Measurements from ENCODE around the gene EXOC4. TPM values are rescaled to one million over a fixed set of nuclear protein-coding genes. Genes with fewer than 3 reads are reported as not detected.

The EXOC4 gene
- total and polyA plus RNA-seq, 2 donors from 2014 or later, result 22.8 to 78.7 TPM

- Histone ChIP-seq H3K36me3 (ENCODE audit: control insufficient read depth in 2 of 3, insufficient read depth in 3 of 3, low read length in 3 of 3) (no peaks in the 10 kb centered on the region), H3K27ac (ENCODE audit: low read depth in 2 of 2, low read length in 2 of 2) (no peak overlapping the region), H3K9me3 (ENCODE audit: control insufficient read depth in 2 of 3, insufficient read depth in 1 of 3, low read length in 3 of 3) (no peaks in the 10 kb centered on the region), H3K4me1 (ENCODE audit: control insufficient read depth in 2 of 3, insufficient read depth in 2 of 3, low read depth in 1 of 3, low read length in 3 of 3) (no peaks in the 10 kb centered on the region), H3K27me3 (ENCODE audit: control insufficient read depth, insufficient read depth, low read length) (no peaks in the 10 kb centered on the region), H3K4me3 (ENCODE audit: low read length in 3 of 3) (no peak overlapping the region), H3K9ac (ENCODE audit: low read length in 3 of 3) (no peak overlapping the region)
- no peak for TF ChIP-seq CTCF (IDR thresholded peaks at IDR 0.05; ENCODE audit: borderline replicate concordance, extremely low read depth, insufficient read depth)
- intact Hi-C loops (cut with DNase I), result no loop called here
- FAIRE-seq (no peak), DNase-seq (no peak)
Observed at GRCh38 chr7:133873187-133873586, 620.3 kb downstream of the EXOC4 start.

GRCh38 chr7:133873631-133874030, 620.8 kb downstream of the EXOC4 start:
- Histone ChIP-seq H3K27me3 (ENCODE audit: control insufficient read depth, insufficient read depth, low read length) (no peaks in the 10 kb centered on the region), H3K9ac (ENCODE audit: low read length in 3 of 3) (no peak overlapping the region), H3K9me3 (ENCODE audit: control insufficient read depth in 2 of 3, insufficient read depth in 1 of 3, low read length in 3 of 3) (no peaks in the 10 kb centered on the region), H3K4me1 (ENCODE audit: control insufficient read depth in 2 of 3, insufficient read depth in 2 of 3, low read depth in 1 of 3, low read length in 3 of 3) (no peaks in the 10 kb centered on the region), H3K27ac (ENCODE audit: low read depth in 2 of 2, low read length in 2 of 2) (no peak overlapping the region), H3K4me3 (ENCODE audit: low read length in 3 of 3) (no peak overlapping the region), H3K36me3 (ENCODE audit: control insufficient read depth in 2 of 3, insufficient read depth in 3 of 3, low read length in 3 of 3) (no peaks in the 10 kb centered on the region)
- DNase-seq (no peak), FAIRE-seq (no peak)
- intact Hi-C loops (cut with DNase I), result no loop called here
- TF ChIP-seq CTCF (IDR thresholded peaks at IDR 0.05; ENCODE audit: borderline replicate concordance, extremely low read depth, insufficient read depth), result no peak

- H3K4me1 ChIP-seq (ENCODE audit: control insufficient read depth in 2 of 3, insufficient read depth in 2 of 3, low read depth in 1 of 3, low read length in 3 of 3), result no peaks in the 10 kb centered on the region
- no peak overlapping the region for H3K4me3 ChIP-seq (ENCODE audit: low read length in 3 of 3)
- no peaks in the 10 kb centered on the region for H3K27me3 ChIP-seq (ENCODE audit: control insufficient read depth, insufficient read depth, low read length)
- intact Hi-C loops (cut with DNase I), result no loop called here
- FAIRE-seq, result no peak
- H3K27ac ChIP-seq (ENCODE audit: low read depth in 2 of 2, low read length in 2 of 2), result no peak overlapping the region
- no peak overlapping the region for H3K9ac ChIP-seq (ENCODE audit: low read length in 3 of 3)
- H3K9me3 ChIP-seq (ENCODE audit: control insufficient read depth in 2 of 3, insufficient read depth in 1 of 3, low read length in 3 of 3), result no peaks in the 10 kb centered on the region
- DNase-seq, result no peak
- H3K36me3 ChIP-seq (ENCODE audit: control insufficient read depth in 2 of 3, insufficient read depth in 3 of 3, low read length in 3 of 3), result no peaks in the 10 kb centered on the region
- no peak for TF ChIP-seq CTCF (IDR thresholded peaks at IDR 0.05; ENCODE audit: borderline replicate concordance, extremely low read depth, insufficient read depth)
Observed at GRCh38 chr7:133883591-133883990, 630.7 kb downstream of the EXOC4 start.

- Histone ChIP-seq H3K36me3 (ENCODE audit: control insufficient read depth in 2 of 3, insufficient read depth in 3 of 3, low read length in 3 of 3) (no peaks in the 10 kb centered on the region), H3K9me3 (ENCODE audit: control insufficient read depth in 2 of 3, insufficient read depth in 1 of 3, low read length in 3 of 3) (no peaks in the 10 kb centered on the region), H3K27ac (ENCODE audit: low read depth in 2 of 2, low read length in 2 of 2) (no peak overlapping the region), H3K4me3 (ENCODE audit: low read length in 3 of 3) (no peak overlapping the region), H3K27me3 (ENCODE audit: control insufficient read depth, insufficient read depth, low read length) (no peaks in the 10 kb centered on the region), H3K9ac (ENCODE audit: low read length in 3 of 3) (no peak overlapping the region), H3K4me1 (ENCODE audit: control insufficient read depth in 2 of 3, insufficient read depth in 2 of 3, low read depth in 1 of 3, low read length in 3 of 3) (no peaks in the 10 kb centered on the region)
- intact Hi-C loops (cut with DNase I), result no loop called here
- FAIRE-seq (no peak), DNase-seq (no peak)
- no peak for TF ChIP-seq CTCF (IDR thresholded peaks at IDR 0.05; ENCODE audit: borderline replicate concordance, extremely low read depth, insufficient read depth)
Observed at GRCh38 chr7:133885213-133885612, 632.3 kb downstream of the EXOC4 start.

Data from kidney (tissue), 14 donors.